T-helper 17 cell (primary cell): ENCODE data around the gene PLXDC2. TPM values are rescaled to one million over a fixed set of nuclear protein-coding genes. Genes with fewer than 3 reads are reported as not detected.

Experiments used
- ATAC-seq: fragments of 150-1000 bp; cut with Tn5 transposase; 2 replicates; pipeline ENCODE4 v1.10.0; 2021; ENCODE audit warnings: mild to moderate bottlenecking, moderate library complexity
- DNase-seq, 3 donors: peaks; one replicate each; pipeline versions ENCODE4 v3.0.0 to v3.0.0-alpha.2; 2020 to 2021
- H3K9me3 ChIP-seq: one replicate; pipeline ENCODE4 v1.7.0; 2013; ENCODE audit warnings: low read length, mild to moderate bottlenecking; ENCODE audit not compliant: control insufficient read depth, poor library complexity, severe bottlenecking
- H3K27ac Mint-ChIP-seq: one replicate; pipeline ENCODE4 v1.8.0; 2022; ENCODE audit warnings: mild to moderate bottlenecking, moderate library complexity, mixed read lengths
- H3K27me3 Mint-ChIP-seq: one replicate; pipeline ENCODE4 v1.8.0; 2022; ENCODE audit warnings: mixed read lengths
- H3K36me3 Mint-ChIP-seq: one replicate; pipeline ENCODE4 v1.8.0; 2022; ENCODE audit warnings: low read depth, mixed read lengths
- H3K4me1 Mint-ChIP-seq: one replicate; pipeline ENCODE4 v1.8.0; 2022; ENCODE audit warnings: mild to moderate bottlenecking, mixed read lengths
- H3K4me3 Mint-ChIP-seq: one replicate; pipeline ENCODE4 v1.8.0; 2022; ENCODE audit warnings: mild to moderate bottlenecking, moderate library complexity, mixed read lengths
- total RNA-seq, 4 donors: library from RNA in 2 of 4; stranded (reverse) in 2 of 4; gene quantifications; one replicate each; pipeline ENCODE4 v1.2.3 and lab custom pipeline; 2022 to 2026

PLXDC2 gene
- total RNA-seq, 2 donors from 2014 or later: 3.0 to 11.8 TPM

DNA sequence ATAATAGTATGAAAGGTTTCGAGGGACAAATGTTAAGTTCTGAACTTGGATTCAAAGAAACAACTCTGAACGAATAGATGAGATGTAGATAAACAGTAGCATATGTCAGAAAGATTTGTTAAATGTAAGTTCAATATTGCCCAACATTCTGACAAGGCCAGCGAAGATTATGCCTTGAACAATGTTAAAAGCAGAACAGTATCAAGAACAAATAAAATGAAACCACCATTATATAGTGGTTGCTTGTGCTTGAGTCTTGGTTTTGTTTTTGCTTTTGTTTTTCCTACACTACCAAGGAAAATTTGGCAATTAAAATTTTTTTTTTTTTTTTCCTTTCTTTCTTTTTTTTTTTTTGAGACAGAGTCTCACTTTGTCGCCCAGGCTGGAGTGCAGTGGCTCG lies 66.4 kb downstream of the PLXDC2 start:
- Mint-ChIP-seq H3K4me1 (no peaks in the 10 kb centered on the region), H3K36me3 (no peaks in the 10 kb centered on the region), H3K4me3 (no peak overlapping the region), H3K27ac (no peak overlapping the region), H3K27me3 (no peaks in the 10 kb centered on the region)
- DNase-seq (no peak), ATAC-seq (no peak)
- H3K9me3 ChIP-seq: no peaks in the 10 kb centered on the region

DNA sequence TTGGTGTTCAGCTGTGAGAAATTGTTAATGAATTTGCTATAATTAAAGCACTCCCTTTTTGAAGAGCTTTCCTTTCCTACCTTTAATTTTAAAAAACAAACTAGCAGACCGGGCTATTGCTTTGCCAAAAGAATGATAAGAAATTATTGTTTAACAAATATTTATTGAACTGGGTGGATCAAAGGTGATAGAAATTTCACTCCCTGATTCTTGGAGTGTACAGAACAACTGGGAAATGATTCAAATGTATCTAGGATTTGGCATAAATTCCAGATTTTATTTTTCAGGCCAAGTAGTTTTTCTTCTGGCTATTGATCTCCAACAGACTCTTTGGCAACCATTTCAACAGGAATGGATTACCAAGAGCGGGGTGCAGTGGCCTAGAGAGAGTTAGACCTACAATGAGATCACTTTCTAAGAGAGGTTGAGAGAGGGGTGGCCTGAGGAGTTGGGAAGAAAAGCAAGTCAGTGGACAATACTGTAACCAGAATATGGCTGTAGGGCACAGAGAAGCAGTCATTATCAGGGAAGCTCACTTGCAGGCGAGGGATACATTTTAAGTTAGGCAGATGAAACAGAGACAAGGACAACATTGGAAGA lies 71.9 kb downstream of the PLXDC2 start:
- no peak overlapping the region for H3K27ac Mint-ChIP-seq
- no peaks in the 10 kb centered on the region for H3K27me3 Mint-ChIP-seq
- no peak overlapping the region for H3K4me3 Mint-ChIP-seq
- no peak for ATAC-seq
- no peaks in the 10 kb centered on the region for H3K4me1 Mint-ChIP-seq
- DNase-seq: no peak
- H3K9me3 ChIP-seq: no peaks in the 10 kb centered on the region
- no peaks in the 10 kb centered on the region for H3K36me3 Mint-ChIP-seq

DNA sequence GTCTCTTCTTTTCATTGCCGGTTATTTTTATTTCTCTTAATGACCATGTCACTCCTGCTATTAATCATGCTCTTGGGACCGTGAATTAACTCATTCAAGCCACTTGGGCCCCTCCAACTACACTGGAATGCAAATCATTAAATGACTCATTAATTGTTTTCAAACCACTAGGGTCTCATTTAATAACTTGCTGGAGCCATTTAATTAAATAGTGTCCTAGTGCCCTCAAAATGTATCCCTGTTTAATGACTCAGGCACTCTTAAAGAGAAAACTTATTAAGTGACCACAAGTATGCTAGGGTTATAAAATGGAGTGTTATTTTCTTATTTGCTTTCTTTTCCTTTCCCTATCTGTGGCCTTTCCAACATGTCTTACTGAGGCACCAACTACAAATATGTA lies 73.0 kb downstream of the PLXDC2 start:
- Mint-ChIP-seq H3K27me3 (no peaks in the 10 kb centered on the region), H3K4me3 (no peak overlapping the region), H3K36me3 (no peaks in the 10 kb centered on the region), H3K27ac (no peak overlapping the region), H3K4me1 (no peaks in the 10 kb centered on the region)
- no peak for ATAC-seq
- DNase-seq: no peak
- no peaks in the 10 kb centered on the region for H3K9me3 ChIP-seq

DNA sequence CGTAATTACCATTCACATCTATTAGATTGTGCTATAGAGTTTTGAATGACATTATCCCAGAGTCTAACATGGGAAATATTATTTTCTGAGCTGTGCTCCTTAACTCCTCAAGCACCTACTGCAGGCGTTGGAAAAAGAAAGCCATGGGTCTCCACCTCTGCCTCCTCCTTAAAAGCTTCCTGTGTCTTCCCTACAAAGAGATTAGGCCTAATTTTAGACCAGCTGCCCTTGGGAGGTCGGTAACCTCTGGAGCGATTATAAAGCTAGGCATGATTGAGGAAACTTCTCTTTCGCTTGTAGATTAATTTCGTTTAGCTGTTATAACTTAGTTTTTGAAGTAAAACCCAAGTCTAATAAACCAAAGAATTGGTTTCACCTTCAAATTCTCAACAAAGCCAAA lies 75.2 kb downstream of the PLXDC2 start:
- ATAC-seq (no peak), DNase-seq (no peak)
- no peaks in the 10 kb centered on the region for H3K4me1 Mint-ChIP-seq
- peaks cover 5% of the 10 kb centered on the region for H3K9me3 ChIP-seq
- no peaks in the 10 kb centered on the region for H3K36me3 Mint-ChIP-seq
- no peaks in the 10 kb centered on the region for H3K27me3 Mint-ChIP-seq
- no peak overlapping the region for H3K27ac Mint-ChIP-seq
- no peak overlapping the region for H3K4me3 Mint-ChIP-seq

DNA sequence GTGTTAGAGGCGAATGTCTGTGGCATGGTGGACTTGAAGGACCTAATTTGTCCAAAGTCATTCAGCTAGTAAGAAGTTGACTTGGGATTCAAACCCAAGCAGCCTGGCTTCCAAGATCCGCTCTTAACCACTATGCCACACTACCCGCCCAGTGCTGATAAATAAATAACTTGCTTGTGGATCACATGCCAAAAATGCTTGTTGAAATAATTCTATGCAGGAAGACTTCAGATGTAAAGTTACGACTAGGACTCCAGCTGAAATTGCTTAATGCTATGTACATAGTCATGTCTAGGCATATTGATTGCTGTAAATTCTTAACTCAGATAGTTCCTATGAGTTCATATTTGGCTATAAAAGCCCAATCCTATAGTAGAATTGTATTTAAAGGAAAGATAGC lies 76.0 kb downstream of the PLXDC2 start:
- H3K27ac Mint-ChIP-seq: no peak overlapping the region
- H3K4me1 Mint-ChIP-seq: no peaks in the 10 kb centered on the region
- peaks cover 5% of the 10 kb centered on the region for H3K9me3 ChIP-seq
- DNase-seq (no peak), ATAC-seq (no peak)
- H3K4me3 Mint-ChIP-seq: no peak overlapping the region
- H3K36me3 Mint-ChIP-seq: no peaks in the 10 kb centered on the region
- no peaks in the 10 kb centered on the region for H3K27me3 Mint-ChIP-seq

DNA sequence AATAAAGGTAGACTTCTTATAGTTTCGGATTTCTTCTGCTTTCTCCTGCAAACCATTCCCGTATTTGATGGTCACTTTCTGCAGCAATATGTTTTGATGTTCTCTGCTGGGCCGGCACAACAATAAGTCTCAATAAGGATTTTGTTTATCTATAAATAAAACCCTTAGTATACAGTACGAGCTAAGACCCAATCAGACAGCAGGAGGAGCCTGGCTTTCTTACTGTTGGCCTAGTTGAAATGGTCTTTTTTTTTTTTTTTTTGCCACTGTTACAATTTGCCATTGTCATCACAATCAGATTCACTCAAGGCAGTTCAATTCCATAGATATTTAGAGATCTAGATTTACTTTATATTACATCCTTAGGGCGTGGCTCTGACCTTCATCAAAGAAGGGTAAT lies 76.4 kb downstream of the PLXDC2 start:
- Mint-ChIP-seq H3K4me3 (no peak overlapping the region), H3K27ac (no peak overlapping the region), H3K4me1 (no peaks in the 10 kb centered on the region), H3K36me3 (no peaks in the 10 kb centered on the region), H3K27me3 (no peaks in the 10 kb centered on the region)
- no peak for DNase-seq
- peaks cover 5% of the 10 kb centered on the region for H3K9me3 ChIP-seq
- ATAC-seq: no peak

DNA sequence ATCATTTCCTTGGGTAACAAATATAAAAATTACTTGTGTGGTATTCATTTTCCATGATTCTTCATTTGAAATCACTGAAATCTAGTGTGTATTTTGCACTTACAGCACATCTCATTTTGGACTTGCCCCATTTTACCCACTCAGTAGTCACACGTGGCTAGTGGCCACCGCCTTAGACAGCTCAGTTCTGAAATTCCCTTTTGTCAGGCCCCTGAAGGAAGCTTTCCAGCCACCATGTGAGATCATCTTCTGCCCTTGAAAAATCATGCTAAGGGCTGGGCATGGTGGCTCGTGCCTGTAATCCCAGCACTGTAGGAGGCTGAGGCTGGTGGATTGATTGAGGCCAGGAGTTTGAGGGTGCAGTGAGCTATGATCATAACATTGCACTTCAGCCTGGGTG lies 79.3 kb downstream of the PLXDC2 start:
- H3K4me3 Mint-ChIP-seq: no peak overlapping the region
- DNase-seq (no peak), ATAC-seq (no peak)
- peaks cover 5% of the 10 kb centered on the region for H3K9me3 ChIP-seq
- H3K4me1 Mint-ChIP-seq: no peaks in the 10 kb centered on the region
- H3K27ac Mint-ChIP-seq: no peak overlapping the region
- no peaks in the 10 kb centered on the region for H3K27me3 Mint-ChIP-seq
- H3K36me3 Mint-ChIP-seq: no peaks in the 10 kb centered on the region

DNA sequence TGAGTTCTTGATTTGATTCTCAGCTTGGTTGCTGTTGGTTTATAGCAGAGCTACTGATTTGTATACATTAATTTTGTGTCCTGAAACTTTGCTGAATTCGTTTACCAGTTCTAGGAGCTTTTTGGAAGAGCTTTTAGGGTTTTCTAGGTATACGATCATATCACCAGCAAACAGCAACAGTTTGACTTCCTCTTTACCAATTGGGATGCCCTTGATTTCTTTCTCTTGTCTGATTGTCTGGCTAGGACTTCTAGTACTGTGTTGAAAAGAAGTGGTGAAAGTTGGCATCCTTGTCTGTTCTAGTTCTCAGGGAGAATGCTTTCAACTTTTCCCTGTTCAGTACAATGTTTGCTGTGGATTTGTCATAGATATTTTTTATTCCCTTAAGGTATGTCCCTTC lies 86.2 kb downstream of the PLXDC2 start:
- H3K36me3 Mint-ChIP-seq: no peaks in the 10 kb centered on the region
- no peaks in the 10 kb centered on the region for H3K9me3 ChIP-seq
- H3K27me3 Mint-ChIP-seq: no peaks in the 10 kb centered on the region
- no peak overlapping the region for H3K4me3 Mint-ChIP-seq
- no peak for DNase-seq
- no peak overlapping the region for H3K27ac Mint-ChIP-seq
- ATAC-seq: no peak
- no peaks in the 10 kb centered on the region for H3K4me1 Mint-ChIP-seq

DNA sequence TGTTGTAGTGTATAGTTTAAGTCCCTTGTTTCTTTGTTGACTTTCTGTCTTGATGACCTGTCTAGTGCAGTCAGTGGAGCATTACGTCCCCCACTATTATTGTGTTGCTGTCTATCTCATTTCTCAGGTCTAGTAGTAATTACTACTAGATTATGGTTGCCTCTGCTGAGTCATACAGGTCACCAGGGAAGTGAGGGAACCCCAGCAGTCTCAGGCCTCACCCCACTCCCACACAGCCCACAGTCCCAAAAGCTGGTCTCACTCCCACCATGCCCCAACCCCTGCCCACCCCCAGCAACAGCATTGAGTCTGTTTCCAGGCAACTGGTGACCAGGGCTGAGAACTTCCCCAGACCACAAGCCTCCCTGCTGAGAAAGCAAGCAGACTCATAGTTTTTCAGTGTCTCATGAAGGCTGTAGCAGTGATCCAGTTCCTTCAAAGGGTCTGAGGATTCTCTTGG lies 88.0 kb downstream of the PLXDC2 start:
- Mint-ChIP-seq H3K4me3 (no peak overlapping the region), H3K36me3 (no peaks in the 10 kb centered on the region), H3K27ac (no peak overlapping the region), H3K27me3 (no peaks in the 10 kb centered on the region), H3K4me1 (no peaks in the 10 kb centered on the region)
- ATAC-seq: no peak
- no peaks in the 10 kb centered on the region for H3K9me3 ChIP-seq
- DNase-seq: no peak

DNA sequence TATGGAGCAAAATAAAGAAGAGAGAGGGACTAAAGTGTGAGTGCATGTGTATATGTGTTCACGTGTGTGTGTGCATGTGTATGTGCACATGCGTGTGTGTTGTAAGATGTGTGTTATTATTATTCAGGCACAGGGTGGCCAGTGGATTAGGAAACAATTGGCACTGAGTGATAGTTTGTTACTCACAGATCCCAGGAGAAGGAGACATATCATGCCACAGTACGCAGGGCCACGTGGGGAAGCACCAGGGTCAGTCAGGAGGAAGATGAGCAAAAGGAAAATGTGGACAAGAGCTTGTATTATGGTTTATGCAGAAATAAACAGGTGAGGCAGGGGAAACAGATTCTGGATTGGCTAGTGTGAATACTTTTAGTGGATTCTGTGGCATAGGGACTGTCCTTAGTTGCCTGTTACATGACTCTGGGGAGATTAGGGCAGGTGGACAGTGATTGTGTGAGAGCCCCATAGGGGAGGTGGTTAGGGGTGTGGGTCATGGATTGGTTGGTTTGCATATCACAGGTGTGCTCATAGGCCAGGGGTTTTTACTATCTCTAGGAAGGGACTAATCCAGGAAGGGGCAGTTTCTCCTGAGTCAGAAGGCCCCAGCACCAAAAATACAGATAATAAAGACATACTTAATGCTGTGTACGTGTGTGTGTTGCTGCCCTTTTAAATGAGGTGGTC lies 90.0 kb downstream of the PLXDC2 start:
- Mint-ChIP-seq H3K27ac (no peak overlapping the region), H3K36me3 (no peaks in the 10 kb centered on the region), H3K4me3 (no peak overlapping the region), H3K4me1 (no peaks in the 10 kb centered on the region), H3K27me3 (no peaks in the 10 kb centered on the region)
- H3K9me3 ChIP-seq: no peaks in the 10 kb centered on the region
- DNase-seq (no peak), ATAC-seq (no peak)

DNA sequence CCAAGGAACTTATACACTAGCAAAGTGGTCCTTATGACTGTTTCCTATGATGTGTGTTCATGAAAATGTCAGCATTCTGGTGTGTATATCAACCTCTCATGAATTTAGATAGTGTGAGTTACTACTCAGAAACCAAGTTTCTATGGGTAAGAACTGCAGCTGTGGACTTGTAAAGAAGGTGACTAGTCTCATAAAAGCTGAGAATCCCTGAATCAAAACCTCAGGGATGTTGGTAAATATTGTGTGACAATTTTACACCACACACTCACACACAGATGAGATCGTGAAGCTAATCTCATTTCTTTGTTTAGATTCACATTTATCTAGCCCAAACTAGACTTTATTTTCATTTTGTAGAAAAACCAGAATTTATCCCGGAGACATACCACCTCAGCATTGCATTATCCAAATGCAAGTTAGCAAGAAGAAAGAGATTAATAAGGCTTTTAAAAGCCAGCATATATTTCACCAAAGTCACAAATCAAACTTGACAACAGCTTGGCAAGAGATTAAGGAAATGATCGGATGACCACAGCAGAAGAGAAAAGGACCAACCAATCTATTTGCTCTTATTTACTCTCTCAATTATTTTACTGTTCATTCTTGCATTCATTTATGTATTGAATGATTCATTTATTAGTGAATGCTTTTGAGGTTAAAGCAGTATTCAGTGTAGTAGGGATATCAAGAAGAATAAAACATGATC lies 92.9 kb downstream of the PLXDC2 start:
- no peaks in the 10 kb centered on the region for H3K36me3 Mint-ChIP-seq
- H3K4me3 Mint-ChIP-seq: no peak overlapping the region
- no peaks in the 10 kb centered on the region for H3K4me1 Mint-ChIP-seq
- DNase-seq (no peak), ATAC-seq (no peak)
- H3K27ac Mint-ChIP-seq: no peak overlapping the region
- no peaks in the 10 kb centered on the region for H3K9me3 ChIP-seq
- H3K27me3 Mint-ChIP-seq: no peaks in the 10 kb centered on the region

DNA sequence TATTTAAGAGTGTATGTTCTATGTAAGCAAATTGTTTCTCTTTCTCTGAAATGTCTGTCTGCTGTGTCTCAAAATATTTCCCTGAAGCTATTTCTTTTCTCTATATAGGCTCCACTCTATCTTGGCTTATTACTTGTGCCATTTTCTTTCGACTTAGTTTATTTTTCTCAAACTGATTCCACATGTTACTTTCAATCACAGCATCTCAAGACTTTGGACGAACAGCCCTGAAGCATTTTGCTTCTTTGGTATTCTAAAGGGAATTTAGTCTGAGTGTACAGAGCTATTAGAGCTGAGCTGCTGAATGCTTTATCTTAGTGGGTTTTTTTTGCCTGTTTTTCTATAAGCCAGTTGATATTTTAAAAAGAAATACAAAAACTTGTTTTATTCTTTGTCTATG lies 95.7 kb downstream of the PLXDC2 start:
- no peaks in the 10 kb centered on the region for H3K27me3 Mint-ChIP-seq
- DNase-seq (no peak), ATAC-seq (no peak)
- no peaks in the 10 kb centered on the region for H3K9me3 ChIP-seq
- H3K4me1 Mint-ChIP-seq: no peaks in the 10 kb centered on the region
- no peaks in the 10 kb centered on the region for H3K36me3 Mint-ChIP-seq
- no peak overlapping the region for H3K27ac Mint-ChIP-seq
- H3K4me3 Mint-ChIP-seq: no peak overlapping the region

DNA sequence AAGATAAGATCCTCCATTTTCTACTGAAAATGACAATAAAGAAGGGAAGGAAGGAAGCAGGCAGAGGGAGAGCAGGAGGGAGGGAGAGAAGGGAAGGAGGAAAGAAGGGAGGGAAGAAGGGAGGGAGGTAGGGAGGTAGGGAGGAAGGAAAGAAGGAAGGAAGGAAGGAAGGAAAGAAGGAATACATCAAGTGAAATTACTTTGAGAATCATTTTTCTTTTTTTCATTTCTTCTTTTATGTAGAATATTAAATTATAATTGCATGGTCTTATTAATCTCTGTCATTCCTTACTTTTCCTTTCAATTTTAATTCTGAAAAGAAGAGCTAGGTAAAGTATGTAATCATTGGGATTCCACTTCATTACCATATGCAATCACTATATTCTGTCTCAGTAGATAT lies 97.8 kb downstream of the PLXDC2 start:
- H3K27me3 Mint-ChIP-seq: no peaks in the 10 kb centered on the region
- no peaks in the 10 kb centered on the region for H3K36me3 Mint-ChIP-seq
- no peak overlapping the region for H3K27ac Mint-ChIP-seq
- no peak overlapping the region for H3K4me3 Mint-ChIP-seq
- DNase-seq: no peak
- no peak for ATAC-seq
- H3K9me3 ChIP-seq: no peaks in the 10 kb centered on the region
- H3K4me1 Mint-ChIP-seq: no peaks in the 10 kb centered on the region

DNA sequence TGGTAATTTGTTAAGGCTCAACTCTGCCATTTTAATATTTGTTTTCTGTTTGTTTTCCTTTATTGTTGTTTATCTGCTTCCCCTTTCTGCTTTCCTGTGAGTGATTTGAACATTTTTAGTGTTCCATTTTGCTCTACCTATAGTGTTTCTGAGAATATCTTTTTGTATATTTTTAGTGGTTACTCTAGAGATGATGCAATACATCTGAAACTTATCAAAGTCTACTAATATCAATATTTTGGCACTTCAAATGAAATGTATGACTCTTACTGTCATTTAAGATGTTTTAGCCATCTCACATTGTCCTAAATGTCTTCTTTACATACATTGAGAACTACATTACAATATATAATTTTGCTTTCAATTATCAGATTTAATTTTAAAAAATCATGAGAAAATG lies 98.9 kb downstream of the PLXDC2 start:
- no peak for ATAC-seq
- Mint-ChIP-seq H3K4me3 (no peak overlapping the region), H3K4me1 (no peaks in the 10 kb centered on the region), H3K27ac (no peak overlapping the region), H3K36me3 (no peaks in the 10 kb centered on the region), H3K27me3 (no peaks in the 10 kb centered on the region)
- no peaks in the 10 kb centered on the region for H3K9me3 ChIP-seq
- DNase-seq: no peak
